HEK293 (cell line): Measurements from ENCODE around the gene METRNL.

ENCODE experiments used
- ATF2 ChIP-seq: fragments of 450-650 bp; formaldehyde crosslinking; IDR thresholded peaks from 2 replicates; pipeline ENCODE4 v1.5.1; 2016; ENCODE audit warnings: missing biosample characterization, missing genetic modification characterization, low read depth
- CTCF ChIP-seq: fragments of 450-650 bp; formaldehyde crosslinking; IDR thresholded peaks from 2 replicates; pipeline ENCODE4 v1.5.1; 2016; ENCODE audit warnings: missing biosample characterization, missing genetic modification characterization

- TF ChIP-seq ATF2 (tag by site-specific recombination) (no peak), CTCF (tag by site-specific recombination) (no peak)
Measured at GRCh38 chr17:83113792-83114191, 34.4 kb downstream of the METRNL start.
